Prostate gland (tissue), 2 donors: ENCODE results near the gene CRIP2. TPM values are rescaled to one million over a fixed set of nuclear protein-coding genes. Genes with fewer than 3 reads are reported as not detected.

Source experiments
- DNase-seq: peaks from one replicate; pipeline ENCODE4 v3.0.0-alpha.2; 2019; ENCODE audit warnings: low spot score
- H3K27ac ChIP-seq, 2 donors: fragments of 200-600 bp; sonication (generic); 2 replicates each; pipeline ENCODE4 v1.5.1; 2017 to 2019
- H3K27me3 ChIP-seq: fragments of 200-600 bp; sonication (generic); replicated peaks from 2 replicates; pipeline ENCODE4 v1.5.1; 2019; ENCODE audit not compliant: insufficient read depth
- H3K36me3 ChIP-seq, 2 donors: fragments of 200-600 bp; sonication (generic); 1 replicate in 1 of 2; 2 replicates in 1 of 2; pipeline versions ENCODE4 v1.5.1 to v1.8.1; 2017 to 2019
- H3K4me1 ChIP-seq: fragments of 200-600 bp; sonication (generic); replicated peaks from 2 replicates; pipeline ENCODE4 v1.5.1; 2019
- H3K4me3 ChIP-seq, 2 donors: fragments of 200-600 bp; sonication (generic); 2 replicates each; pipeline ENCODE4 v1.5.1; 2017 to 2019
- H3K9me3 ChIP-seq: fragments of 200-600 bp; sonication (generic); 2 replicates; pipeline ENCODE4 v1.5.1; 2017
- CTCF ChIP-seq, 4 experiments: fragments of 200-600 bp in 2 of 4; fragments of 450-650 bp in 2 of 4; sonication (generic) in 2 of 4; IDR thresholded peaks; 1 replicate in 3 of 4; 2 replicates in 1 of 4; pipeline ENCODE4 v1.5.1; 2016 to 2019; ENCODE audit warnings: antibody characterized with exemption in 4 of 4, mild to moderate bottlenecking in 2 of 4, moderate library complexity in 2 of 4
- POLR2A ChIP-seq: fragments of 450-650 bp; IDR thresholded peaks from one replicate; pipeline ENCODE4 v1.6.1; 2016; ENCODE audit warnings: antibody characterized with exemption, mild to moderate bottlenecking
- POLR2AphosphoS5 ChIP-seq: sonication (generic); formaldehyde crosslinking; IDR thresholded peaks from one replicate; pipeline ENCODE4 v1.6.1; 2017; ENCODE audit warnings: antibody characterized with exemption
- WGBS: methylation state at CpG from one replicate; pipeline ENCODE4 v1.1.5; 2018; 5-methylcytosine and 5-hydroxymethylcytosine counted together
- intact Hi-C: fragments of 100-400 bp; cut with DNase I; formaldehyde crosslinking; loops from one replicate; pipeline ENCODE4 v1.14.2; 2022
- total RNA-seq, 2 donors: library from RNA; depleted of rRNA; stranded (reverse); fragments of >200 nt; gene quantifications; one replicate each; pipeline ENCODE4 v1.1.0, GENCODE V29; 2016

The CRIP2 gene
- total RNA-seq, 2 donors from 2014 or later, result 86.7 to 134 TPM

- no peak for DNase-seq
- intact Hi-C loops, result no loop called here
- no peak overlapping the region for H3K4me3 ChIP-seq
- H3K36me3 ChIP-seq, result no peaks in the 10 kb centered on the region
- H3K27ac ChIP-seq, result no peak overlapping the region
- WGBS, result 95% methylated on average over 9 of the region's 9 CpGs
- H3K27me3 ChIP-seq, result no peaks in the 10 kb centered on the region
- H3K9me3 ChIP-seq, result no peaks in the 10 kb centered on the region
- TF ChIP-seq POLR2AphosphoS5 (no peak), POLR2A (no peak), CTCF (IDR thresholded peaks at IDR 0.05) (no peak)
- H3K4me1 ChIP-seq, result no peaks in the 10 kb centered on the region
Measured at GRCh38 chr14:105427936-105428485, 46.6 kb upstream of the CRIP2 start.

DNA sequence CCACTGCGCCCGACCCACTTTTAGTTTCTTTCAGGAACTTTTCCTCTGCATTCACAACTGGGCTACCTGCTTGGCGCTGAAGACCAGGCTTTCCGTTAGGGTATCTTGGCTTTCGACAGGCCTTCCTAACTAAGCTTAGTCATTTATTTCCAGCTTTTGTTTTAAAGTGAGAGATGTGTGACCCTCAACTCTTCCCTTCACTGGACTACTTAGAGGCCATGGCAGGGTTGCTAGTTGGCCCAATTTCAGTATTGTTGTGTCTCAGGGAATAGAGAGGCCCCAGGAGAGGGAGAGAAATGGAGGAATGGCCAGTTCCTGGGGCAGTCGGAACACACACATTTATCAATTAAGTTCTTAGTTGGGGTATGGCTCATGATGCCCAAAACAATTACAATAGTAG lies 44.6 kb upstream of the CRIP2 start:
- no peak overlapping the region for H3K27ac ChIP-seq
- H3K4me3 ChIP-seq, result no peak overlapping the region
- 89% methylated on average over 6 of the region's 6 CpGs for WGBS
- no peaks in the 10 kb centered on the region for H3K27me3 ChIP-seq
- no peaks in the 10 kb centered on the region for H3K36me3 ChIP-seq
- H3K4me1 ChIP-seq, result no peaks in the 10 kb centered on the region
- intact Hi-C loops, result no loop called here
- H3K9me3 ChIP-seq, result no peaks in the 10 kb centered on the region
- TF ChIP-seq POLR2AphosphoS5 (no peak), CTCF (IDR thresholded peaks at IDR 0.05) (no peak), POLR2A (no peak)
- DNase-seq, result no peak

DNA sequence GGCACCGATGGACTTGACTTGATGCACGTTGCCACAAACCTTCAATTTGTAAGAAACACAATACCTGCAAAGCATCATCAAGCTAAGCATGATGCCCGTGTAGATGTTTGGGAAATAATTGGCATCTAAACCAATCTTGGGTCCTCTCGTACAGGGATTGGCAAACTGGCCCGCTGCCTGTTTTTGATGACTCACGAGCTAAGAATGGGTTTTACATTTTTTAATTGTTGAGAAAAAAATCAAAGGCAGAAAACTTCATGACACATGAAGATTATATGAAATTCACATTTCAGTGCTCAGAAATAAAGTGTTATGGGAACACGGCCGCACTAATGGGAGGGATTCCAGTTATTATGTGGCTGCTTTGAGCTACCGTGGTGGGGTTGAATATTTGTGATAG lies 44.1 kb upstream of the CRIP2 start:
- intact Hi-C loops, result no loop called here
- TF ChIP-seq POLR2A (no peak), CTCF (IDR thresholded peaks at IDR 0.05) (no peak)
- no peak for DNase-seq
- Histone ChIP-seq H3K36me3 (no peaks in the 10 kb centered on the region), H3K27ac (no peak overlapping the region), H3K4me1 (no peaks in the 10 kb centered on the region), H3K9me3 (no peaks in the 10 kb centered on the region), H3K4me3 (no peak overlapping the region), H3K27me3 (no peaks in the 10 kb centered on the region)
- 70% methylated on average over 9 of the region's 9 CpGs for WGBS

GRCh38 chr14:105431256-105431655 lies 43.4 kb upstream of the CRIP2 start:
- H3K9me3 ChIP-seq, result no peaks in the 10 kb centered on the region
- H3K27me3 ChIP-seq, result no peaks in the 10 kb centered on the region
- DNase-seq, result no peak
- H3K27ac ChIP-seq, result no peak overlapping the region
- intact Hi-C loops, result no loop called here
- no peaks in the 10 kb centered on the region for H3K4me1 ChIP-seq
- H3K36me3 ChIP-seq, result no peaks in the 10 kb centered on the region
- WGBS, result 79% methylated on average over 1 of the region's 1 CpG
- TF ChIP-seq POLR2A (no peak), CTCF (IDR thresholded peaks at IDR 0.05) (no peak), POLR2AphosphoS5 (no peak)
- no peak overlapping the region for H3K4me3 ChIP-seq

DNA sequence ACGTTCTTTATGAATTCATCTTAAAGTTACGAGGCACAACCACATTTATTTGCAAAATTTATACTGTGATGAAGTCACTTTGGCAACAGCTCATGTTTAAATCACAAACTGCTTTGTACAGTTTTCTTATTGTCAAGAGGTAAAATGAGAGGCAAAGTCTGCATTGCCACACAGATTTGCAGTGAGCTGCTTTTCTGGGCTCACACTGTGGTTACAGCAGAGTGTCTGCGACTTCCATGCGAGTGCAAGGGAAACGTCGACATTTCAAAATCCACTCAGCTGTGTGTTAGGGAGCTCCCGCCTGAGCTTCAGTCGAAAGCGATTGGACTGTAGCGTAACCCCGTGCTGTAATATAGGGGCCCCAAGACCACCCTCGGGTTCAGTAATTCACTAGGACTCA lies 42.0 kb upstream of the CRIP2 start:
- no peak for TF ChIP-seq CTCF (IDR thresholded peaks at IDR 0.05)
- TF ChIP-seq POLR2A, result no peak
- TF ChIP-seq POLR2AphosphoS5, result no peak
- 81% methylated on average over 12 of the region's 12 CpGs for WGBS
- intact Hi-C loops, result no loop called here
- H3K27me3 ChIP-seq, result no peaks in the 10 kb centered on the region
- no peak for DNase-seq
- H3K27ac ChIP-seq, result no peak overlapping the region
- H3K9me3 ChIP-seq, result no peaks in the 10 kb centered on the region
- H3K4me3 ChIP-seq, result no peak overlapping the region
- no peaks in the 10 kb centered on the region for H3K36me3 ChIP-seq
- no peaks in the 10 kb centered on the region for H3K4me1 ChIP-seq
